Measurements from ENCODE around the gene PTH2R. TPM values are rescaled to one million over a fixed set of nuclear protein-coding genes. Genes with fewer than 3 reads are reported as not detected.
A peak's percentile ranks its signal among the peaks of the same experiment; 100 is the strongest.

Gene PTH2R
- total RNA-seq, 1 experiment from 2014 or later: not detected

DNA sequence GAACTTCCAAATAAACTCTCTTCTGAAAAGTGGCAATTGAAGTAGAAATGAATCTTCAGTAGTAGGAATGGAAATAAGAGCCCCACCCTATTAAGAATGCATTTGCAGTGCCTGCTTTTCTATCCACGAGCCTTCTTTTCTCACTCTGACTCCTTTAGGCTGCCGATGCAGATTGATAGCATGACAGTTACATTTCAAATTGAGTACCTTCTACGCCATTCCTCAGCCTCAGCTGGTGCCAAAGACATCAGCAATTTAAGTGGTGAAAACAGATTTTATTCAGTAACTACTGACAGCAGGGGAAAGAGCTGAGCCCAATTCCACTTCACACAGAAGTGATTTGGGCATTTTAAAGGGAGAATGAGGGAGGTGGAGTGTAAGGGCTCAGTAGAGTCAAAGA, 85.5 kb downstream of the PTH2R start:
- intact Hi-C loops (cut with micrococcal nuclease; ENCODE audit: unreplicated experiment): no loop called here
- peaks cover 5% of the 10 kb centered on the region for H3K36me3 Mint-ChIP-seq (ENCODE audit: insufficient read depth, unreplicated experiment)
- CTCF ChIA-PET: interaction anchor here (0.7 kb wide), 1 partner anchor 103 kb away, joined by 3 read pairs; no protein-coding TSS in a partner anchor
- BruUV-seq (replicated peaks): no TSS peak
- no peak overlapping the region for H3K4me3 Mint-ChIP-seq (ENCODE audit: low read depth, unreplicated experiment)
- no peaks in the 10 kb centered on the region for H3K27me3 Mint-ChIP-seq (ENCODE audit: unreplicated experiment)
- no peak for DNase-seq
- no peak overlapping the region for H3K27ac Mint-ChIP-seq (ENCODE audit: unreplicated experiment)
- TF ChIP-seq, protein P1, sequence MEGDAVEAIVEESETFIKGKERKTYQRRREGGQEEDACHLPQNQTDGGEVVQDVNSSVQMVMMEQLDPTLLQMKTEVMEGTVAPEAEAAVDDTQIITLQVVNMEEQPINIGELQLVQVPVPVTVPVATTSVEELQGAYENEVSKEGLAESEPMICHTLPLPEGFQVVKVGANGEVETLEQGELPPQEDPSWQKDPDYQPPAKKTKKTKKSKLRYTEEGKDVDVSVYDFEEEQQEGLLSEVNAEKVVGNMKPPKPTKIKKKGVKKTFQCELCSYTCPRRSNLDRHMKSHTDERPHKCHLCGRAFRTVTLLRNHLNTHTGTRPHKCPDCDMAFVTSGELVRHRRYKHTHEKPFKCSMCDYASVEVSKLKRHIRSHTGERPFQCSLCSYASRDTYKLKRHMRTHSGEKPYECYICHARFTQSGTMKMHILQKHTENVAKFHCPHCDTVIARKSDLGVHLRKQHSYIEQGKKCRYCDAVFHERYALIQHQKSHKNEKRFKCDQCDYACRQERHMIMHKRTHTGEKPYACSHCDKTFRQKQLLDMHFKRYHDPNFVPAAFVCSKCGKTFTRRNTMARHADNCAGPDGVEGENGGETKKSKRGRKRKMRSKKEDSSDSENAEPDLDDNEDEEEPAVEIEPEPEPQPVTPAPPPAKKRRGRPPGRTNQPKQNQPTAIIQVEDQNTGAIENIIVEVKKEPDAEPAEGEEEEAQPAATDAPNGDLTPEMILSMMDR (IDR thresholded peaks at IDR 0.05; ENCODE audit: unreplicated experiment): no peak
- H3K9me3 Mint-ChIP-seq (ENCODE audit: low read depth, unreplicated experiment): peaks cover 1% of the 10 kb centered on the region
- H3K4me1 Mint-ChIP-seq (ENCODE audit: low read depth, unreplicated experiment): peaks cover 25% of the 10 kb centered on the region

- no peak for DNase-seq
- no TSS peak for BruUV-seq (replicated peaks)
- Mint-ChIP-seq H3K27me3 (ENCODE audit: unreplicated experiment) (no peaks in the 10 kb centered on the region), H3K9me3 (ENCODE audit: low read depth, unreplicated experiment) (no peaks in the 10 kb centered on the region), H3K27ac (ENCODE audit: unreplicated experiment) (no peak overlapping the region), H3K36me3 (ENCODE audit: insufficient read depth, unreplicated experiment) (peaks cover 5% of the 10 kb centered on the region), H3K4me3 (ENCODE audit: low read depth, unreplicated experiment) (no peak overlapping the region), H3K4me1 (ENCODE audit: low read depth, unreplicated experiment) (peaks cover 21% of the 10 kb centered on the region)
- CTCF ChIA-PET: no interaction called here
- intact Hi-C loops (cut with micrococcal nuclease; ENCODE audit: unreplicated experiment): no loop called here
- TF ChIP-seq, protein P1 (IDR thresholded peaks at IDR 0.05; ENCODE audit: unreplicated experiment): no peak
Measured at GRCh38 chr2:208493186-208493585, 86.6 kb downstream of the PTH2R start.

DNA sequence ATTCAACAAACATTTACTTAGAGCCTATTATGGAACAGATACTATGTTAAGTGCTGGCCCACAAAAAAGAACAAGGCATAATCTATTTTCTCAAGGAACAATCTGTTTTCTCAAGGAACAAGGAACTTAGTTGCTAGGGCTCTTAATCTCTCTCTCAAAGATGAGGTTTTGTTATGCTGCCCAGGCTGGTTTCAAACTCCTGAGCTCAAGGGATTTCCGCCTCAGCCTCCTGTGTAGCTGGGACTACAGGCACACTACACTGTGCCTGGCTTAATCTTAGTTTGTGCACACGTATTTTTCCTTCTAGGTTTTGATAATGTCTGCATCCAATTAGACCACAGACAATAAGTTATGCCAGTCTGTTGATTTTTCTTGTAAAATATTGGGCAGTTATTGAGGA, 89.5 kb downstream of the PTH2R start:
- no peak overlapping the region for H3K4me3 Mint-ChIP-seq (ENCODE audit: low read depth, unreplicated experiment)

GRCh38 chr2:208501206-208501605, 94.6 kb downstream of the PTH2R start:
- Mint-ChIP-seq H3K9me3 (ENCODE audit: low read depth, unreplicated experiment) (no peaks in the 10 kb centered on the region), H3K36me3 (ENCODE audit: insufficient read depth, unreplicated experiment) (no peaks in the 10 kb centered on the region), H3K27me3 (ENCODE audit: unreplicated experiment) (no peaks in the 10 kb centered on the region), H3K4me1 (ENCODE audit: low read depth, unreplicated experiment) (peaks cover 12% of the 10 kb centered on the region), H3K27ac (ENCODE audit: unreplicated experiment) (no peak overlapping the region), H3K4me3 (ENCODE audit: low read depth, unreplicated experiment) (peak overlapping the region; percentile 18)
- DNase-seq: peak; percentile 28
- intact Hi-C loops (cut with micrococcal nuclease; ENCODE audit: unreplicated experiment): no loop called here
- CTCF ChIA-PET: interaction anchor here (1.1 kb wide), 1 partner anchor 35 kb away, joined by 3 read pairs; no protein-coding TSS in a partner anchor
- BruUV-seq (replicated peaks): no TSS peak
- TF ChIP-seq, protein P1 (IDR thresholded peaks at IDR 0.05; ENCODE audit: unreplicated experiment): no peak

More for the DNA sequence above, 89.5 kb downstream of the PTH2R start:
- intact Hi-C loops (cut with micrococcal nuclease; ENCODE audit: unreplicated experiment): no loop called here
- H3K9me3 Mint-ChIP-seq (ENCODE audit: low read depth, unreplicated experiment): no peaks in the 10 kb centered on the region
- TF ChIP-seq, protein P1 (IDR thresholded peaks at IDR 0.05; ENCODE audit: unreplicated experiment): no peak
- no peak overlapping the region for H3K27ac Mint-ChIP-seq (ENCODE audit: unreplicated experiment)
- BruUV-seq (replicated peaks): no TSS peak
- CTCF ChIA-PET: no interaction called here
- no peak for DNase-seq
- no peaks in the 10 kb centered on the region for H3K36me3 Mint-ChIP-seq (ENCODE audit: insufficient read depth, unreplicated experiment)
- H3K4me1 Mint-ChIP-seq (ENCODE audit: low read depth, unreplicated experiment): peaks cover 2% of the 10 kb centered on the region
- no peaks in the 10 kb centered on the region for H3K27me3 Mint-ChIP-seq (ENCODE audit: unreplicated experiment)

All from Calu3 (cell line).